SJCRH30 (cell line): Measurements from ENCODE around the gene JCHAIN. TPM values are rescaled to one million over a fixed set of nuclear protein-coding genes. Genes with fewer than 3 reads are reported as not detected.
A peak's percentile ranks its signal among the peaks of the same experiment; 100 is the strongest.
"Not testable (repeated sequence)": the region's sequence is repeated elsewhere in the genome, so short reads cannot be mapped to it uniquely, and the experiment has no call there.

Experiments used
- DNase-seq, 2 experiments: peaks; one replicate each; pipeline ENCODE4 v3.0.0-alpha.2; 2015 to 2020
- H3K27ac ChIP-seq: fragments of 250-450 bp; sonication (Bioruptor Pico); 2 replicates; pipeline ENCODE4 v1.5.1; 2020; ENCODE audit warnings: mild to moderate bottlenecking, moderate library complexity
- H3K27me3 ChIP-seq: fragments of 250-450 bp; sonication (Bioruptor Pico); 2 replicates; pipeline ENCODE4 v1.5.1; 2020; ENCODE audit warnings: mild to moderate bottlenecking, moderate library complexity
- H3K36me3 ChIP-seq: fragments of 250-450 bp; sonication (Bioruptor Pico); 2 replicates; pipeline ENCODE4 v1.5.1; 2020; ENCODE audit warnings: mild to moderate bottlenecking, moderate library complexity
- H3K4me1 ChIP-seq: fragments of 250-450 bp; sonication (Bioruptor Pico); 2 replicates; pipeline ENCODE4 v1.5.1; 2020; ENCODE audit warnings: mild to moderate bottlenecking, moderate library complexity
- H3K4me3 ChIP-seq: fragments of 250-450 bp; sonication (Bioruptor Pico); 2 replicates; pipeline ENCODE4 v1.5.1; 2020; ENCODE audit warnings: mild to moderate bottlenecking, moderate library complexity
- H3K9me3 ChIP-seq: fragments of 250-450 bp; sonication (Bioruptor Pico); replicated peaks from 2 replicates; pipeline ENCODE4 v1.5.1; 2020; ENCODE audit warnings: mild to moderate bottlenecking, moderate library complexity
- total RNA-seq: library from RNA; depleted of rRNA; stranded (reverse); fragments of >200 nt; shearing (Covaris generic); gene quantifications from 2 replicates; pipeline ENCODE4 v1.2.3, GENCODE V29; 2014

The JCHAIN gene
- total RNA-seq, 1 experiment from 2014 or later, result not detected

DNA sequence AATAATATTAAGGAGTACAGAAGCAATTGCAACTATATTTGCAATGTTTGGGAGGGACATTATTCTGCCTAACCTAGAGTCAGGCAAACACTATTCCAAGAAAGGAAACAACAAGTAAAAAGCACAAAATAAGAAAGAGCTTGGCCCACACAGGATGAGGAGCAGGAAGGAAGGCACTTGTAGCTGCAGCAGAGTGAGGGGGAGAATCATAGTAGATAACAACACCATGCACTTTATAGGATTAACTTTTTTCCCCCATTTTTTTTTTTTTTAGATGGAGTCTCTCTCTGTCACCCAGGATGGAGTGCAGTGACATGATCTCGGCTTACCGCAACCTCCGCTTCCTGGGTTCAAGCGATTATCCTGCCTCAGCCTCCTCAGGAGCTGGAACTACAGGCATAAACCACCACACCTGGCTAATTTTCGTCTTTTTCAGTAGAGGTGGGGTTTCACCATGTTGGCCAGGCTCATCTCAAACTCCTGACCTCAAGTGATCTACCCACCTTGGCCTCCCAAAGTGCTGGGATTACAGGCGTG is 10.3 kb upstream of the JCHAIN start:
- Histone ChIP-seq H3K27me3 (peaks cover 12% of the 10 kb centered on the region), H3K9me3 (no peaks in the 10 kb centered on the region), H3K36me3 (no peaks in the 10 kb centered on the region), H3K4me1 (no peaks in the 10 kb centered on the region), H3K27ac (no peak overlapping the region), H3K4me3 (no peak overlapping the region)
- DNase-seq, result no peak

DNA sequence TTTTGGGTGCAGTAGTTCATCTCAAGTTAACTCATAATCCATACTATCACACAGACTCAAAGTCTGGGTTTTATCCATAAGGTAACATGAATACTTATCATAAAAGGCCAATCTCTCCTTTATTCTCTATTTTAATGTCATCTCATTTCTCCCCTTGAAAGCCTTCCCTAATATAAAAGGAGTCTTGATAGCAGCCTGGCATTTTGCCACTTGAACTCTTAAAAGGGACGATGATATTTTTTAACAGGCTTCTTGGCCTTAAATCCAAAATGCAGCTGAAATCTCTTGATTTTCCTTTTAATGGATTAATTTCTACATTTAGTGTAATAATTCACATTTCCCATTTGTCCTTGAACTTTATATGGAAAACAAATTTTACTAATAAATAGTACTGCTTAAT is 8.4 kb upstream of the JCHAIN start:
- Histone ChIP-seq H3K4me3 (no peak overlapping the region), H3K27ac (no peak overlapping the region), H3K9me3 (no peaks in the 10 kb centered on the region), H3K4me1 (no peaks in the 10 kb centered on the region), H3K27me3 (peaks cover 12% of the 10 kb centered on the region), H3K36me3 (no peaks in the 10 kb centered on the region)
- DNase-seq, result no peak

DNA sequence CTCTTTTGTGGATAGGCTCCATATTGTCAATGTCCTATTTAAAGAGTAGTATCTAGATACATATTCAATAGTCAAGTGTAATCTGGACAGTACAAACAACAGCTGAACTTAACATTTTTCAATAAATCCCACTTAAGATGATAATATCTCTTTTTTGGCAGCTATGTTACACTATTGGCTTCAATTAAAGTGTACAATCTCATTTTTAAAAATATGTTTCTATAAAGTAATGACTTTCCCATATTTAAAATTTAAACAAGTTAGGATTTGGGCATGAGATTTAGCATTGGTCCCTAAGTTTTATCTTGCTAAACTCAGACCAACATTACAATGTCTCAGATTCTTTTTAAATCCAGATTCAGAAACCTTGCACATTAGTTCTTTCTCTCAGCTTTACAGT is 7.9 kb upstream of the JCHAIN start:
- Histone ChIP-seq H3K4me3 (no peak overlapping the region), H3K4me1 (no peaks in the 10 kb centered on the region), H3K27ac (no peak overlapping the region), H3K27me3 (peaks cover 12% of the 10 kb centered on the region), H3K9me3 (no peaks in the 10 kb centered on the region), H3K36me3 (no peaks in the 10 kb centered on the region)
- no peak for DNase-seq

DNA sequence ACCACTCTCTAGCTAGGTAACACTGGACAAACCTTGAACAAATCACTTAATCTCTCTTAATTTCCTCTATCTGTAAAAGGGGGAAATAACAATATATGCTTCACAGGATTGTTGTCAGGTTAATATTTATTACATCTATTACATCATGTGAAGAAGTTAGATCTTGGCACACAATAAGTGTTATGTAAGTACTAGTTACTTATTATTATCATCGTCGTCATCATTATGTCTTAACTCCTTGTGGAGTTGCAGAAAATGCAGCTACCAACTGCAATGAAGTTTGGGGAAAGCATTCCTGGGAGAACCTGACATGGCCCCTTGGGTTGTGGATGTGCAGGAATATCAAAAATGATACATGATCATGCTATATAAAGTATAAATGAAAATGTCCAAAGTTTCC is 4.8 kb upstream of the JCHAIN start:
- Histone ChIP-seq H3K4me1 (no peaks in the 10 kb centered on the region), H3K27ac (no peak overlapping the region), H3K27me3 (peaks cover 12% of the 10 kb centered on the region), H3K9me3 (no peaks in the 10 kb centered on the region), H3K36me3 (no peaks in the 10 kb centered on the region), H3K4me3 (no peak overlapping the region)
- no peak for DNase-seq

DNA sequence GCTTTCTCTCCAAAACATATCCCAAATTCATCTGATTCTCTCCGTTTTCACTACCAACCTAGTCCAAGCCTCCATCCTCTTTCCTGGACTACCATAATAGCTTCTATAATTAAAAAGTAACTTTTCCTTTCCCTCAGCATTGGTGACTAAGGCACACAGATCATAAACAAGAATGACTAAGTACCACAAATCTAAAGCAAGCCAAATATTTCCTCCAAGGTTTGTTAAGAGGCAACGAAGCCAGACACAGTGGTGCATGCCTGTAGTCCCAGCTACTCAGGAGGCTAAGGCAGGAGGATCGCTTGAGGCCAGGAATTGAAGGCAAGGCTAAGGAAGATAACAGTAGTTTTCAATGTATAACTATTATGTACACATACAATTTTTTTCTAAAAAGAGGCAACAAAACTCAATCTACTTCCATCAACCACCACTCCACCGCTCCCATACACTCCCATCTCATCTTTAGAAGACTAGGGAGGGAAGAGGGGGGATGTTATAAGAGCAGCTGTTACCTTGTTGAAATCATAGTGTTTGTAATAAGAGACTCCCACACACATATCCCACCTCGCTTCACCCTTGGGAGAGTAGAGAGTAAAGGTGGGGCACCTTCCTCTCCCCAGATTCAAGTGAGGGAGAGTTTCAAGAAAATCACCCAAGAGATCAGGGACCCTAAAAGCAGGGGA is 4.2 kb upstream of the JCHAIN start:
- no peaks in the 10 kb centered on the region for H3K36me3 ChIP-seq
- no peak for DNase-seq
- H3K27ac ChIP-seq, result no peak overlapping the region
- no peaks in the 10 kb centered on the region for H3K4me1 ChIP-seq
- no peaks in the 10 kb centered on the region for H3K9me3 ChIP-seq
- H3K4me3 ChIP-seq, result no peak overlapping the region
- H3K27me3 ChIP-seq, result peaks cover 12% of the 10 kb centered on the region

DNA sequence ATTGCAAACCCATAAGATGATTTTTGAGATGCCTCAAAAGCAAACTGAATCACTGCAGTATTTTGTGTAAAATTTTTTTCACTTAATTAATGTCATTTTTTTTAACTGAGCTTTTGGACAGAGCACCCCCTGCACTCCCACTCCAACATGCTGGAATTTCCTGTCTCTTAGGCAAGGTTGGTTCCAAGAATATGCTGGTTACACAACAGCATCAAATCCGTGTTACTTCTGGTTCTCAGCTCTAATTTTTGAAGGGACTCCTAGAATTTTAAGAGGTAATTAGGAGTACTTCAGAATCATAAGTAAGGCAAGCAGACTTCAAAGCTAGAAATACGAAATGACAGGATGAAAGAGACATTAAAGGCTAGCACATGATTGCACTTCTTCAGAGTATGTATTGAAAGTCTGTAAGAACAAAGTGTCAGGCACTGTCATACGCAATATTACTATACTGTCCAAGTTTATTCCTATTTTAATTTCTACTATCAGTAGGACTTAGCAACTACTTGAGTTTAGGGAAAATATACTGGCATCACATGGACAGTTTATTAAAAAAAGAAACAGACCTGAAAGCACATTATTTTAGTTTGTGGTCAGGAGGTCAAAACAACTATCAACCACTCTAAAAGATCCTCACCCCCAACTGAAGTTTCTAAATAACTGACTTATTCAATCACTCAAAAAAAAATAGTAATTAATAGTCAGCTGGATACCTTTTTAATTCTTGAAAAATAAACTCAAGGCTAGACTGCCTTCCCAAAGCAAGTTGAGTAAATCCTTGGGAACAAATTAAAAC is 1.6 kb upstream of the JCHAIN start:
- H3K4me1 ChIP-seq, result no peaks in the 10 kb centered on the region
- H3K36me3 ChIP-seq, result no peaks in the 10 kb centered on the region
- no peak overlapping the region for H3K27ac ChIP-seq
- DNase-seq, result no peak
- H3K4me3 ChIP-seq, result no peak overlapping the region
- no peaks in the 10 kb centered on the region for H3K9me3 ChIP-seq
- peaks cover 7% of the 10 kb centered on the region; the same call in 1 of the 2 replicates for H3K27me3 ChIP-seq

DNA sequence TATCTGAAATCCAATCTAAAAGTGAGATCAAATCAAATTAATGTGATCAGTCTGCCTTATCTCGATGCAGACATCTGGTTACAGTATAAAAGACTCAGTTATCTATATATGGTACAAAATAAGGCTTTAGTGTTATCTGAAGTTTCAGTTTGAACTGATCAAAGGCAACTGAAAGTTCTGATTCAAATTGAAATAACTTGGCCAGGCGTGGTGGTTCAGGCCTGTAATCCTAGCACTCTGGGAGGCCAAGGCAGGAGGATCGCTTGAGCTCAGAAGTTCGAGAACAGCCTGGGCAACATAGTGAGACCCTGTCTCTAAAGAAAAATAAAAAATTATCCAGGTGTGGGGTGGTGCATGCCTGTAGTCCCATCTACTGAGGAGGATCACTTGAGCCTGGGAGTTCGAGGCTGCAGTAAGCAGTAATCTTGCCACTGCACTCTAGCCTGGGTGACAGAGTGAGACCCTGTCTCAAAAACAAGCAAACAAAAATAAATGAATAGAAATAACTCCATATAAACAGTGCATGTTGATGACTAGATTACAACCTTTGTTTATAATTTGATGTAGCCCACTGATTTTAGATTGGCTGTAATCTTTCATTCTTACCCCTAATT is 4.9 kb downstream of the JCHAIN start:
- H3K27me3 ChIP-seq, H3K36me3 ChIP-seq, H3K27ac ChIP-seq, H3K4me1 ChIP-seq, H3K4me3 ChIP-seq, DNase-seq, H3K9me3 ChIP-seq: not testable (repeated sequence)

DNA sequence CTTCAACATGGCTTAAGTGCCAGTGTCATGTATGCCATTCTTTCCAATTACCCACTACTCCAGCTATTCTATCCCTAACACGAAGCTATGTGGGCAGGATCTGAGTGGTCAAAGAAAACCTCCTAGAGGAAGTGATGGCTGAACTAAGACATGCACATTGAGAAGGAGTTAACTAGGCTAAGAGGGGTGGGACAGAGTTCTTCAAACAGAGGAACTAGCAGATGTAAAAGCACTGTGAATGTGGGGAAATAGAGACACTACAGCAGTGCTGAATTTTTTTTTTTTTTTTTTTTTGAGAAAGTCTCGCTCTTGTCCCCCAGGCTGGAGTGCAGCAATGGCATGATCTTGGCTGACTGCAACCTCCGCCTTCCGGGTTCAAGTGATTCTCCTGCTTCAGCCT is 6.2 kb downstream of the JCHAIN start:
- DNase-seq, result no peak
- Histone ChIP-seq H3K4me3 (no peak overlapping the region), H3K36me3 (no peaks in the 10 kb centered on the region), H3K9me3 (no peaks in the 10 kb centered on the region), H3K27me3 (no peaks in the 10 kb centered on the region; the same call in 1 of the 2 replicates), H3K27ac (no peak overlapping the region), H3K4me1 (no peaks in the 10 kb centered on the region)

DNA sequence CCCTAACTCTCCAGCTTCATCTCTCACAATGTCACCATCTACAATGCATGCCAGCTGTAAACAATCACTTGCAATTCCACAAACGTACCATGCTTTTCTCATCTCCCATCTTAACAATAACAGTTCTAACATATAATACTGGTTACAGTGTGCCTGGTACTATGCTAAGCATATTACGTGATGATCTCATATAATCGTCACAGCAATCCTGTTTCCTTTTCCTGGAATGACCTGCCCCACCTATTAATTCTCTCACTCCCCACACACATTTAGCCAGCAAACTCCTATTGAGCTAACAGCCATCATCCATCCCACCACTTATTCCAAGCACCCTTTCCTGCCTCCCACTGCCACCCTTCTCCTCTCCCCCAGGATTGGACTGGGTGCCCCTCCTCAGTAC is 7.9 kb downstream of the JCHAIN start:
- H3K27ac ChIP-seq, result no peak overlapping the region
- no peaks in the 10 kb centered on the region for H3K4me1 ChIP-seq
- no peaks in the 10 kb centered on the region; the same call in 1 of the 2 replicates for H3K27me3 ChIP-seq
- no peaks in the 10 kb centered on the region for H3K36me3 ChIP-seq
- H3K9me3 ChIP-seq, result no peaks in the 10 kb centered on the region
- no peak overlapping the region for H3K4me3 ChIP-seq
- no peak for DNase-seq

DNA sequence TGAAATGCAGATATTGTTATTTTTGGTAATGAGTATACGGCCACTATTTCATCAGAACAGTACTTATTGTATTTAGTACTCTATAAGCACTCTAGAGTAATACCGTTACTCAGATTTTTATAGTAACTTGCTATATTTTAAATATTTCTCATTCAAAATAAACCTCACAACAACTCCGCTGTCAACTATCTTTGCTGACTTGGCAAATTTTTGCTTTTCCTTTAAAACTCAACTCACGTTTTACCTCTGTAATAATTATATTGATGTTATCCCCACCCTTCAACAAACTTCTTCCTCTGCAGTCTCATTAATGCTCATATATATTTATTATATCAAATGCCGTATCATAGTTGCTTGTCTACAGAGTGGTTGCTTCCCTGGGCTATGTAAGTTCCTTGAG is 9.0 kb downstream of the JCHAIN start:
- Histone ChIP-seq H3K27ac (no peak overlapping the region), H3K27me3 (no peaks in the 10 kb centered on the region; the same call in 1 of the 2 replicates), H3K4me3 (no peak overlapping the region), H3K4me1 (no peaks in the 10 kb centered on the region), H3K36me3 (no peaks in the 10 kb centered on the region), H3K9me3 (no peaks in the 10 kb centered on the region)
- no peak for DNase-seq

DNA sequence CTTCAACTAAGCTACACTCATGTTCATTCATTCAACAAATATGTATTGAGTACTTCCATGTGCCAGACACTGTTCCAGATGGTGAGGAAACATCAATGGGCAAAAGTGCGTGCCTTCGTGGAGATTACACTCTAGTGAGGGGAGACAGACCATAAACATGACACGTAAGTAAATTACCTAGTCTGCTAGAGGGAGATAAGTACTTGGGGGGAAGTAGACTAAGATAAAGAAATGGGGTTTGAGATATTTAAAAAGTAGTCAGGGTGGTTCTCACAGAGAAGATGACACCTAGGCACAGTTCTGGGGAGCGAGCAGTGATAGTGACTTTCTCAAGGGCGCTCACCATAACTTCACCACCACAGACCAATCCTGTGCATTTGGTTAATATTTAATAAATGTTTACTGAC is 11.7 kb downstream of the JCHAIN start:
- DNase-seq, result no peak
- Histone ChIP-seq H3K27me3 (no peaks in the 10 kb centered on the region; the same call in 1 of the 2 replicates), H3K4me1 (no peaks in the 10 kb centered on the region), H3K27ac (no peak overlapping the region), H3K36me3 (no peaks in the 10 kb centered on the region), H3K4me3 (no peak overlapping the region), H3K9me3 (no peaks in the 10 kb centered on the region)

DNA sequence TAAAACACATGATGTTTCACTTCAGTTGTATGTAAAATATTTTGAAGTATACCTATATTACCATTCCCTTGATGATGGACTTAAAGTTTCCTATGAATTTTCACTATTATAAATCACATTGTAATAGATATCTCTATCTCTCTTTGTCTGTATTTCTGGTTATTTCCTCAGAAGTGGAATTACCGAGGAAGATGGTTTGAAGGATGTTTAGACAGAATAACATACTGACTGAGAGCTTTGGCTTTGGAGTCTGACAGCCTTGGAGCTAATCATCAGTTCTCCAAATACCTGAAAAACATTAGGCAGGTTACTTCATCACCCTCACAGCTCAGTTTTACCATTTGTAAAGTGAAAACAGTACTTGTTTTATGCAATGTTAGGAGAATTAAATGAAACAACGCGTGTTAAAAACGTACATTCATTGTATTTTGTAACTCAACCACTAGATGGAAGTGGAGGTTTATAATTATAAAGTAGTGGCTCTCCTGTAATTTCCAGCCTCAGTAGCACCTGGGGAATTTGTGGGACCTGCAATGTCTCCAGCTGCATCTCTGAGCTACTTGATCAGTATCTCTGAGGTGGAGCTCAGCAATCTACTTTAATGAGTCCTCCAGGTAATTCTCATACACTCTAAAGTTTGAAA is 14.3 kb downstream of the JCHAIN start:
- no peaks in the 10 kb centered on the region for H3K9me3 ChIP-seq
- H3K4me3 ChIP-seq, result no peak overlapping the region
- H3K4me1 ChIP-seq, result no peaks in the 10 kb centered on the region
- no peak overlapping the region for H3K27ac ChIP-seq
- DNase-seq, result peak in 1 of 2 experiments; percentile 51
- H3K36me3 ChIP-seq, result no peaks in the 10 kb centered on the region
- H3K27me3 ChIP-seq, result no peaks in the 10 kb centered on the region; the same call in 1 of the 2 replicates

DNA sequence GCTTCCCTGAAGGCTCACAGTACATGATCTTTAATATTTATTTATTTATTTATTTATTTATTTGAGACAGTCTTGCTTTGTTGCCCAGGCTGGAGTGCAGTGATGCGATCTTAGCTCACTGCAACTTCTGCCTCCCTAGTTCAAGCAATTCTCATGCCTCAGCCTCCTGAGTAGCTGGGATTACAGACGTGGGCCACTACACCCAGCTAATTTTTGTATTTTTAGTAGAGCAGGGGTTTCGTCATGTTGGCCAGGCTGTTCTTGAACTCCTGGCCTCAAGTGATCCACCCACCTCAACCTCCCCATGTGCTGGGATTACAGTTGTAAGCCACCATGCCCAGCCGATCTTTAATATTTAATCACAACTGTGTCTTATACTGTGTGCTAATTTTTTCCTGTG is 15.6 kb downstream of the JCHAIN start:
- DNase-seq, result not testable (repeated sequence)

DNA sequence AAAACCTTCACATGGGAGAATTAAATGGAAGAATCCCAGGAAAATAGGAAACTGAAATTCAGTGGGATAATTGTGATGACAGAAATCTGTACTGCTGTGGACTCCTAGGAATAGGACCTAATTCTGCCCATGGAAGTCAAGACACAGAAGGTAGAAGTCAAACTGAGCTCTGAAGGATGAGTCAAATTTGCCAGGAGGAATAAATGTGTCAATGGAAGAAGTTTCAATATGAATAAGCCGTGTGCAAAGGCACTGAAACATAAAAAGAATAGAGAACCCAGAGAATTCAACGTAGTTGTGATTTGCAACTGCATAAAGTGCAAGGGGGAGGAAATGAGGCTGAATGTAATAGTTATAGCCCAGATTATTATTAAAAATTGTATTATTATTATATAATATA is 26.1 kb downstream of the JCHAIN start:
- no peaks in the 10 kb centered on the region for H3K36me3 ChIP-seq
- no peaks in the 10 kb centered on the region for H3K9me3 ChIP-seq
- H3K27me3 ChIP-seq, result no peaks in the 10 kb centered on the region
- H3K4me1 ChIP-seq, result no peaks in the 10 kb centered on the region
- DNase-seq, result no peak
- no peak overlapping the region for H3K27ac ChIP-seq
- no peak overlapping the region for H3K4me3 ChIP-seq

More for the DNA sequence above, 15.6 kb downstream of the JCHAIN start:
- not testable (repeated sequence) for H3K4me3 ChIP-seq, H3K9me3 ChIP-seq, H3K36me3 ChIP-seq, H3K27ac ChIP-seq, H3K4me1 ChIP-seq, H3K27me3 ChIP-seq
